CD4-positive, alpha-beta T cell treated with Interferon gamma for 1 hour (primary cell): ENCODE measurements around the gene DSN1.

ENCODE experiments used
- DNase-seq: peaks from one replicate; pipeline ENCODE4 v3.0.0-alpha.2; 2020

DSN1 gene

GRCh38 chr20:36794116-36794474 is 20.5 kb upstream of the DSN1 start:
- no peak for DNase-seq

- no peak for DNase-seq
Measured at GRCh38 chr20:36793294-36794115, 19.9 kb upstream of the DSN1 start.

- peak; percentile 25 for DNase-seq
Measured at GRCh38 chr20:36792422-36792821, 18.9 kb upstream of the DSN1 start.

GRCh38 chr20:36791862-36792261 is 18.3 kb upstream of the DSN1 start:
- no peak for DNase-seq

- DNase-seq, result no peak
Measured at GRCh38 chr20:36786663-36787062, 13.1 kb upstream of the DSN1 start.

GRCh38 chr20:36786246-36786645 is 12.7 kb upstream of the DSN1 start:
- DNase-seq, result no peak

GRCh38 chr20:36785308-36785707 is 11.7 kb upstream of the DSN1 start:
- no peak for DNase-seq

- DNase-seq, result no peak
Measured at GRCh38 chr20:36784900-36785299, 11.3 kb upstream of the DSN1 start.

GRCh38 chr20:36784116-36784515 is 10.6 kb upstream of the DSN1 start:
- no peak for DNase-seq

- no peak for DNase-seq
Measured at GRCh38 chr20:36779656-36780025, 6.1 kb upstream of the DSN1 start.

GRCh38 chr20:36778831-36779655 is 5.5 kb upstream of the DSN1 start:
- no peak for DNase-seq

- DNase-seq, result no peak
Measured at GRCh38 chr20:36777576-36777975, 4.0 kb upstream of the DSN1 start.

- no peak for DNase-seq
Measured at GRCh38 chr20:36777167-36777566, 3.6 kb upstream of the DSN1 start.

- DNase-seq, result no peak
Measured at GRCh38 chr20:36775826-36776225, 2.3 kb upstream of the DSN1 start.

- DNase-seq, result no peak
Measured at GRCh38 chr20:36775196-36775595, 1.6 kb upstream of the DSN1 start.

- no peak for DNase-seq
Measured at GRCh38 chr20:36773107-36773596, 411 bp downstream of the DSN1 start.

- DNase-seq, result no peak
Measured at GRCh38 chr20:36770680-36771079, 2.9 kb downstream of the DSN1 start.

GRCh38 chr20:36768768-36769430 is 4.7 kb downstream of the DSN1 start:
- no peak for DNase-seq

GRCh38 chr20:36761125-36761524 is 12.4 kb downstream of the DSN1 start:
- DNase-seq, result no peak

GRCh38 chr20:36760647-36761046 is 12.9 kb downstream of the DSN1 start:
- DNase-seq, result no peak

- DNase-seq, result no peak
Measured at GRCh38 chr20:36758276-36758675, 15.3 kb downstream of the DSN1 start.

- no peak for DNase-seq
Measured at GRCh38 chr20:36756496-36756895, 17.1 kb downstream of the DSN1 start.

- peak; percentile 27 for DNase-seq
Measured at GRCh38 chr20:36754656-36755222, 18.8 kb downstream of the DSN1 start.
